K562 (cell line): ENCODE measurements around the gene SPINT2. TPM values are rescaled to one million over a fixed set of nuclear protein-coding genes. Genes with fewer than 3 reads are reported as not detected.

ENCODE experiments used
- ATF7 ChIP-seq: fragments of 450-650 bp; IDR thresholded peaks from 2 replicates; pipeline ENCODE4 v1.7.1; 2014; ENCODE audit warnings: mild to moderate bottlenecking, moderate library complexity
- GATAD2A ChIP-seq: fragments of 450-650 bp; IDR thresholded peaks from 2 replicates; pipeline ENCODE4 v1.6.1; 2017
- KLF6 ChIP-seq: fragments of 250-450 bp; sonication (Bioruptor Pico); IDR thresholded peaks from 2 replicates; pipeline ENCODE4 v1.4.0; 2020; ENCODE audit warnings: mild to moderate bottlenecking, moderate library complexity, borderline replicate concordance
- MBD2 ChIP-seq: sonication (generic); IDR thresholded peaks from 2 replicates; pipeline ENCODE4 v1.6.1; 2016; ENCODE audit warnings: low read depth, borderline replicate concordance
- MCM2 ChIP-seq: fragments of 450-650 bp; IDR thresholded peaks from 2 replicates; pipeline ENCODE4 v1.6.1; 2017; ENCODE audit warnings: low read depth, mild to moderate bottlenecking
- MCM5 ChIP-seq: fragments of 450-650 bp; IDR thresholded peaks from 2 replicates; pipeline ENCODE4 v1.6.1; 2016; ENCODE audit warnings: low read depth
- MYC ChIP-seq, 2 experiments: fragments of 250-450 bp in 1 of 2; sonication (Bioruptor Pico) in 1 of 2; IDR thresholded peaks; 2 replicates each; pipeline versions ENCODE4 v1.5.1 to v1.6.1; 2012 to 2021; ENCODE audit warnings: low read depth in 2 of 2, borderline replicate concordance in 1 of 2, improper control_type of control experiment in 1 of 2, low read length in 1 of 2, mild to moderate bottlenecking in 1 of 2, moderate library complexity in 1 of 2
- NCOR1 ChIP-seq: fragments of 450-650 bp; IDR thresholded peaks from 2 replicates; pipeline ENCODE4 v1.6.1; 2016; ENCODE audit warnings: mild to moderate bottlenecking, moderate library complexity
- NFE2 ChIP-seq: IDR thresholded peaks from 2 replicates; pipeline ENCODE4 v1.6.1; 2014; ENCODE audit warnings: antibody characterized with exemption, low read depth
- PCBP2 ChIP-seq: fragments of 200-400 bp; formaldehyde crosslinking; IDR thresholded peaks from 2 replicates; pipeline ENCODE4 v1.6.1; 2018; ENCODE audit warnings: low read length, low read depth, mild to moderate bottlenecking, moderate library complexity; ENCODE audit not compliant: poor library complexity, severe bottlenecking
- RBM34 ChIP-seq: fragments of 200-400 bp; formaldehyde crosslinking; IDR thresholded peaks from 2 replicates; pipeline ENCODE4 v1.6.1; 2018; ENCODE audit warnings: low read length, borderline replicate concordance; ENCODE audit not compliant: insufficient read depth
- TAF7 ChIP-seq: fragments of 450-650 bp; IDR thresholded peaks from 2 replicates; pipeline ENCODE4 v1.6.1; 2016; ENCODE audit warnings: missing genetic modification characterization, missing compliant biosample characterization
- TGIF2 ChIP-seq: sonication (generic); formaldehyde crosslinking; IDR thresholded peaks from 2 replicates; pipeline ENCODE4 v1.8.1; 2022; ENCODE audit warnings: mild to moderate bottlenecking, missing genetic modification reagents, moderate library complexity
- ZFP30 ChIP-seq: fragments of 250-450 bp; sonication (Bioruptor Pico); IDR thresholded peaks from 2 replicates; pipeline ENCODE4 v1.8.0; 2022; ENCODE audit warnings: moderate library complexity, mild to moderate bottlenecking, inconsistent platforms, borderline replicate concordance
- ZFP36 ChIP-seq: fragments of 150-350 bp; IDR thresholded peaks from 2 replicates; pipeline ENCODE4 v1.6.1; 2018; ENCODE audit warnings: low read length, low read depth; ENCODE audit not compliant: partially characterized antibody
- ZKSCAN1 ChIP-seq: fragments of 150-350 bp; IDR thresholded peaks from 2 replicates; pipeline ENCODE4 v1.6.1; 2016; ENCODE audit warnings: low read depth, low read length
- ZNF165 ChIP-seq: fragments of 250-450 bp; sonication (Bioruptor Pico); IDR thresholded peaks from 2 replicates; pipeline ENCODE4 v1.4.0; 2020; ENCODE audit warnings: borderline replicate concordance
- ZNF696 ChIP-seq: fragments of 250-450 bp; sonication (Bioruptor Pico); conservative IDR thresholded peaks from 2 replicates; pipeline ENCODE4 v1.4.0; 2020; ENCODE audit warnings: mild to moderate bottlenecking, moderate library complexity
- polyA plus RNA-seq, 8 experiments: library from polyadenylated mRNA; depleted of rRNA in 4 of 8; stranded (reverse) in 5 of 8; unstranded in 3 of 8; fragments of >200 nt; fragmentation: Nextera tagmentation in 2 of 8; fragmentation: Illumina TruSeq in 1 of 8; extraction: Ambion mirVana in 2 of 8; extraction: Trizol in 1 of 8; gene quantifications; 2 replicates each; pipeline versions ENCODE4 v1.2.1 to v1.2.3, GENCODE V29; 2011 to 2014; ENCODE audit warnings: inconsistent platforms in 1 of 8, missing spikeins in 1 of 8
- total RNA-seq, 7 experiments: library from RNA; depleted of rRNA in 6 of 7; stranded (reverse); fragments of >200 nt in 6 of 7; fragmentation: Illumina TruSeq in 2 of 7; extraction: Trizol in 2 of 7; gene quantifications; 2 replicates each; pipeline versions ENCODE4 v1.2.1 to v1.2.3, GENCODE V29; 2011 to 2021; ENCODE audit warnings: low replicate concordance in 1 of 7
- TF ChIP-seq, protein P1 (sequence below), 2 experiments: fragments of 450-650 bp in 1 of 2; IDR thresholded peaks; 2 replicates each; pipeline ENCODE4 v1.6.1; 2011 to 2017; ENCODE audit warnings: low read depth in 2 of 2, antibody characterized with exemption in 1 of 2, borderline replicate concordance in 1 of 2, low read length in 1 of 2, mild to moderate bottlenecking in 1 of 2, mixed read lengths in 1 of 2; ENCODE audit not compliant: control insufficient read depth in 1 of 2
- TF ChIP-seq, protein P2 (sequence below): sonication (generic); formaldehyde crosslinking; IDR thresholded peaks from 2 replicates; pipeline ENCODE4 v1.5.0; 2020; ENCODE audit warnings: missing genetic modification reagents
- TF ChIP-seq, protein P3 (sequence below): fragments of 450-650 bp; IDR thresholded peaks from 2 replicates; pipeline ENCODE4 v1.6.1; 2018; ENCODE audit not compliant: partially characterized antibody

SPINT2 gene
- total and polyA plus RNA-seq, 9 of the 15 experiments (the other 6 are each of a cell fraction or from before 2014, with no cell fraction given), result 0.65 to 4.5 (median 3.4) TPM

DNA sequence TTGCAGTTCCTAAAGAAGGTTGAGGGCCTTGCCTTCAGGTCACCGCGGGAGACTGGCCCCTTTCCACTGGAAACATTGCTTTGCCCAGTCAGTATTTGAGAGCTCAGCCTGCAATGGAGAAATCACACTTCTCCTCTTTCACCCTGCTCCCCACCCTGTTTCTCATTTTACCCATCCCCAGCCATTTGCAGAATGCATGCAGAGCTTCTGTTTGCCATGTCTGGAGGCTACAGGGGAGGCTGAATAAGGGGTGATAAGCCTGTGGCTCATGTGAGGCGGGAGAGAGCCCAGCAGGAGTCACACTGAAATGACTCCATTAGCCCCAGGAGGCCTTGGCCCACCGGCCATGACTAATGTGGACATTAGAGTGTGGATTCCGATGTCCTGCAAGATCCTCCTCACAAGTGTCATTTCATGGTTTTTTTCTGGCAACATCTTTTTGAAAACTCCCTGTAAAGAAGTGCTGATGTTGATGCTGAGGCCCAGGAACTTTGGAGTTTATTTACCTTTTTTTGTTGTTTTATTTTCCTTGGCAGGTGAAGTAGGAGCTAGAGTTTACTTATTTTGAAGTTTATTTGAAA lies 6.3 kb downstream of the SPINT2 start (continued):
- no peak for TF ChIP-seq ZNF165 (CRISPR knock-in tag)
- TF ChIP-seq MYC (IDR thresholded peaks at IDR 0.05; ENCODE audit: low read depth, low read length), result no peak
- TF ChIP-seq MYC (CRISPR knock-in tag; IDR thresholded peaks at IDR 0.05; ENCODE audit: borderline replicate concordance, low read depth), result no peak
- TF ChIP-seq, protein P1, sequence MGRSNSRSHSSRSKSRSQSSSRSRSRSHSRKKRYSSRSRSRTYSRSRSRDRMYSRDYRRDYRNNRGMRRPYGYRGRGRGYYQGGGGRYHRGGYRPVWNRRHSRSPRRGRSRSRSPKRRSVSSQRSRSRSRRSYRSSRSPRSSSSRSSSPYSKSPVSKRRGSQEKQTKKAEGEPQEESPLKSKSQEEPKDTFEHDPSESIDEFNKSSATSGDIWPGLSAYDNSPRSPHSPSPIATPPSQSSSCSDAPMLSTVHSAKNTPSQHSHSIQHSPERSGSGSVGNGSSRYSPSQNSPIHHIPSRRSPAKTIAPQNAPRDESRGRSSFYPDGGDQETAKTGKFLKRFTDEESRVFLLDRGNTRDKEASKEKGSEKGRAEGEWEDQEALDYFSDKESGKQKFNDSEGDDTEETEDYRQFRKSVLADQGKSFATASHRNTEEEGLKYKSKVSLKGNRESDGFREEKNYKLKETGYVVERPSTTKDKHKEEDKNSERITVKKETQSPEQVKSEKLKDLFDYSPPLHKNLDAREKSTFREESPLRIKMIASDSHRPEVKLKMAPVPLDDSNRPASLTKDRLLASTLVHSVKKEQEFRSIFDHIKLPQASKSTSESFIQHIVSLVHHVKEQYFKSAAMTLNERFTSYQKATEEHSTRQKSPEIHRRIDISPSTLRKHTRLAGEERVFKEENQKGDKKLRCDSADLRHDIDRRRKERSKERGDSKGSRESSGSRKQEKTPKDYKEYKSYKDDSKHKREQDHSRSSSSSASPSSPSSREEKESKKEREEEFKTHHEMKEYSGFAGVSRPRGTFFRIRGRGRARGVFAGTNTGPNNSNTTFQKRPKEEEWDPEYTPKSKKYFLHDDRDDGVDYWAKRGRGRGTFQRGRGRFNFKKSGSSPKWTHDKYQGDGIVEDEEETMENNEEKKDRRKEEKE (IDR thresholded peaks at IDR 0.05; ENCODE audit: borderline replicate concordance in 1 of 2, control insufficient read depth in 1 of 2, low read depth in 2 of 2, low read length in 1 of 2), result 0 out of 4 replicates have a peak, but pooled peaks of 1 of the 2 experiments have one; percentile 54
- no peak for TF ChIP-seq ZFP36
- TF ChIP-seq, protein P2, sequence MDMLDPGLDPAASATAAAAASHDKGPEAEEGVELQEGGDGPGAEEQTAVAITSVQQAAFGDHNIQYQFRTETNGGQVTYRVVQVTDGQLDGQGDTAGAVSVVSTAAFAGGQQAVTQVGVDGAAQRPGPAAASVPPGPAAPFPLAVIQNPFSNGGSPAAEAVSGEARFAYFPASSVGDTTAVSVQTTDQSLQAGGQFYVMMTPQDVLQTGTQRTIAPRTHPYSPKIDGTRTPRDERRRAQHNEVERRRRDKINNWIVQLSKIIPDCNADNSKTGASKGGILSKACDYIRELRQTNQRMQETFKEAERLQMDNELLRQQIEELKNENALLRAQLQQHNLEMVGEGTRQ (CRISPR knock-in tag), result no peak
- TF ChIP-seq RBM34, result no peak
- TF ChIP-seq ZNF696 (CRISPR knock-in tag), result no peak
- peak; percentile 48; the same call in 1 of the 2 replicates for TF ChIP-seq MBD2
- no peak for TF ChIP-seq PCBP2
- TF ChIP-seq NFE2, result no peak
- TF ChIP-seq ZFP30, result no peak
- TF ChIP-seq TGIF2 (CRISPR knock-in tag), result no peak
- peak; percentile 10; the same call in 1 of the 2 replicates for TF ChIP-seq ZKSCAN1
- TF ChIP-seq ATF7, result no peak
- no peak for TF ChIP-seq MCM5
- TF ChIP-seq, protein P3, sequence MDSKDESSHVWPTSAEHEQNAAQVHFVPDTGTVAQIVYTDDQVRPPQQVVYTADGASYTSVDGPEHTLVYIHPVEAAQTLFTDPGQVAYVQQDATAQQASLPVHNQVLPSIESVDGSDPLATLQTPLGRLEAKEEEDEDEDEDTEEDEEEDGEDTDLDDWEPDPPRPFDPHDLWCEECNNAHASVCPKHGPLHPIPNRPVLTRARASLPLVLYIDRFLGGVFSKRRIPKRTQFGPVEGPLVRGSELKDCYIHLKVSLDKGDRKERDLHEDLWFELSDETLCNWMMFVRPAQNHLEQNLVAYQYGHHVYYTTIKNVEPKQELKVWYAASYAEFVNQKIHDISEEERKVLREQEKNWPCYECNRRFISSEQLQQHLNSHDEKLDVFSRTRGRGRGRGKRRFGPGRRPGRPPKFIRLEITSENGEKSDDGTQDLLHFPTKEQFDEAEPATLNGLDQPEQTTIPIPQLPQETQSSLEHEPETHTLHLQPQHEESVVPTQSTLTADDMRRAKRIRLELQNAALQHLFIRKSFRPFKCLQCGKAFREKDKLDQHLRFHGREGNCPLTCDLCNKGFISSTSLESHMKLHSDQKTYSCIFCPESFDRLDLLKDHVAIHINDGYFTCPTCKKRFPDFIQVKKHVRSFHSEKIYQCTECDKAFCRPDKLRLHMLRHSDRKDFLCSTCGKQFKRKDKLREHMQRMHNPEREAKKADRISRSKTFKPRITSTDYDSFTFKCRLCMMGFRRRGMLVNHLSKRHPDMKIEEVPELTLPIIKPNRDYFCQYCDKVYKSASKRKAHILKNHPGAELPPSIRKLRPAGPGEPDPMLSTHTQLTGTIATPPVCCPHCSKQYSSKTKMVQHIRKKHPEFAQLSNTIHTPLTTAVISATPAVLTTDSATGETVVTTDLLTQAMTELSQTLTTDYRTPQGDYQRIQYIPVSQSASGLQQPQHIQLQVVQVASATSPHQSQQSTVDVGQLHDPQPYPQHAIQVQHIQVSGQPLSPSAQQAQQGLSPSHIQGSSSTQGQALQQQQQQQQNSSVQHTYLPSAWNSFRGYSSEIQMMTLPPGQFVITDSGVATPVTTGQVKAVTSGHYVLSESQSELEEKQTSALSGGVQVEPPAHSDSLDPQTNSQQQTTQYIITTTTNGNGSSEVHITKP, result peak; percentile 49
- peak; percentile 91; the same call in 1 of the 2 replicates for TF ChIP-seq GATAD2A
- TF ChIP-seq MCM2, result no peak
- TF ChIP-seq NCOR1, result peak; percentile 80
- TF ChIP-seq KLF6, result no peak
- no peak for TF ChIP-seq TAF7 (tag)
